Right lobe of liver (tissue), 6 donors: ENCODE results near the gene EPHA4. TPM values are rescaled to one million over a fixed set of nuclear protein-coding genes. Genes with fewer than 3 reads are reported as not detected.

Experiments
- ATAC-seq, 4 donors: fragments of 200-7000 bp; cut with Tn5 transposase; one replicate each; pipeline ENCODE4 v1.9.1; 2020; ENCODE audit warnings: mild to moderate bottlenecking in 4 of 4, moderate library complexity in 4 of 4
- DNase-seq, 3 donors: peaks; one replicate each; pipeline ENCODE4 v3.0.0-alpha.2; 2020
- H3K27ac ChIP-seq, 3 donors: fragments of 200-600 bp; one replicate each; pipeline ENCODE4 v1.8.0; 2022
- H3K27me3 ChIP-seq, 2 donors: fragments of 200-600 bp; one replicate each; pipeline ENCODE4 v1.8.0; 2022
- H3K36me3 ChIP-seq, 4 donors: fragments of 200-600 bp; sonication (generic) in 1 of 4; one replicate each; pipeline versions ENCODE4 v1.5.1 to v1.8.0; 2017 to 2022; ENCODE audit warnings: control low read depth in 1 of 4
- H3K4me1 ChIP-seq, 4 donors: fragments of 200-600 bp; sonication (generic) in 1 of 4; one replicate each; pipeline versions ENCODE4 v1.5.1 to v1.8.0; 2017 to 2022; ENCODE audit warnings: control low read depth in 1 of 4
- H3K4me3 ChIP-seq, 3 donors: fragments of 200-600 bp; one replicate each; pipeline ENCODE4 v1.8.0; 2022
- H3K9me3 ChIP-seq, 4 donors: fragments of 200-600 bp; sonication (generic) in 1 of 4; one replicate each; pipeline versions ENCODE4 v1.5.1 to v1.8.0; 2017 to 2022; ENCODE audit warnings: control low read depth in 1 of 4
- POLR2A ChIP-seq: fragments of 450-650 bp; IDR thresholded peaks from one replicate; pipeline ENCODE4 v1.6.1; 2017; ENCODE audit warnings: antibody characterized with exemption, mild to moderate bottlenecking
- WGBS: methylation state at CpG from one replicate; pipeline ENCODE4 v1.1.6; 2018; ENCODE audit warnings: low coverage, low lambda C conversion rate; ENCODE audit not compliant: insufficient coverage; ENCODE audit errors: missing lambda C conversion rate; 5-methylcytosine and 5-hydroxymethylcytosine counted together
- intact Hi-C, 2 donors: fragments of 100-400 bp; cut with DNase I; formaldehyde crosslinking; loops; one replicate each; pipeline versions ENCODE4 v1.11.2 to v1.14.1; 2022
- total RNA-seq, 6 experiments: library from RNA; depleted of rRNA in 2 of 6; stranded (reverse); fragments of >200 nt in 2 of 6; fragmentation: NEBNext Ultra II Directional in 3 of 6; extraction: Animal tissue kit (Norgen Biotek cat#: 25700) in 3 of 6; gene quantifications; one replicate each; pipeline versions ENCODE4 v1.1.0 to v1.2.4, GENCODE V29; 2016 to 2023
- TF ChIP-seq, protein P1 (sequence below), 4 donors: fragments of 200-600 bp in 3 of 4; fragments of 450-650 bp in 1 of 4; IDR thresholded peaks; one replicate each; pipeline versions ENCODE4 v1.5.1 to v1.8.0; 2016 to 2022; ENCODE audit warnings: antibody characterized with exemption in 4 of 4, mild to moderate bottlenecking in 2 of 4
- donor health status: DM: no; HTN: yes; CAD: no.
- donor health status: DM: no; HTN: no; CAD: no.
- donor health status: DM: no; HTN: no; CAD: no.
- donor health status: DM: no; HTN: yes; CAD: no.
- donor health status: DM: no; HTN: yes; CAD: no.

The EPHA4 gene
- total RNA-seq, 6 experiments from 2014 or later: 0.61 to 2.9 (median 1.0) TPM

DNA sequence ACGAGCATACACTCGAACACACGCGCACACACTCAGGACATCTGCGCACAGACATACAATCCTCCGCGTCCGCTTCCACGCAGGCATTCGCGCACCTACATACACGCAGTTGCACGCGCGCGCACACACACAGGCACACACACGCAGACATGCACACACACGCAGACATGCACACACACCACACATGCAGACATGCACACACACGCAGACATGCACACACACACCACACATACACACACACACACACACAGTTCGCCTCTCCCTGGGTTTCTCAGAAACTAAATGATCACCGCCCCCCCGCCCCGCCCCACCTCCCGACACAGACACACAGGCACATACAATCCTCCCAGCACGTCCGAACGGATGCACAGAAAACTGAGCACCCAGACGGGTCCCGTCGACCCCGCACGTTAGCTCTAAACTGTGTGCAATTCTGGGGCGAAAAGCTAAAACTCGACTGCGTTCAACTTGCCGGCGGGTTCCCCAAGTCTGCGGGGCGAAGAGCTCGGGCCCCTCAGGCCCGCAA, 1.0 kb downstream of the EPHA4 start:
- DNase-seq (no peak), ATAC-seq (no peak)
- 3% methylated on average over 6 of the region's 41 CpGs for WGBS
- peaks cover 0 to 20% (median 2%) of the 10 kb centered on the region in 4 donors for H3K4me1 ChIP-seq
- peak overlapping the region; percentile 49 to 65 (median 61) for H3K4me3 ChIP-seq
- no peaks in the 10 kb centered on the region for H3K9me3 ChIP-seq
- peaks cover 3 to 24% of the 10 kb centered on the region in 2 donors for H3K27me3 ChIP-seq
- intact Hi-C loops: loop anchor here (10.0 kb wide), 1 partner anchor 886 kb away; no protein-coding TSS in a partner anchor
- no peak overlapping the region for H3K27ac ChIP-seq
- no peaks in the 10 kb centered on the region for H3K36me3 ChIP-seq
- TF ChIP-seq, protein P1, sequence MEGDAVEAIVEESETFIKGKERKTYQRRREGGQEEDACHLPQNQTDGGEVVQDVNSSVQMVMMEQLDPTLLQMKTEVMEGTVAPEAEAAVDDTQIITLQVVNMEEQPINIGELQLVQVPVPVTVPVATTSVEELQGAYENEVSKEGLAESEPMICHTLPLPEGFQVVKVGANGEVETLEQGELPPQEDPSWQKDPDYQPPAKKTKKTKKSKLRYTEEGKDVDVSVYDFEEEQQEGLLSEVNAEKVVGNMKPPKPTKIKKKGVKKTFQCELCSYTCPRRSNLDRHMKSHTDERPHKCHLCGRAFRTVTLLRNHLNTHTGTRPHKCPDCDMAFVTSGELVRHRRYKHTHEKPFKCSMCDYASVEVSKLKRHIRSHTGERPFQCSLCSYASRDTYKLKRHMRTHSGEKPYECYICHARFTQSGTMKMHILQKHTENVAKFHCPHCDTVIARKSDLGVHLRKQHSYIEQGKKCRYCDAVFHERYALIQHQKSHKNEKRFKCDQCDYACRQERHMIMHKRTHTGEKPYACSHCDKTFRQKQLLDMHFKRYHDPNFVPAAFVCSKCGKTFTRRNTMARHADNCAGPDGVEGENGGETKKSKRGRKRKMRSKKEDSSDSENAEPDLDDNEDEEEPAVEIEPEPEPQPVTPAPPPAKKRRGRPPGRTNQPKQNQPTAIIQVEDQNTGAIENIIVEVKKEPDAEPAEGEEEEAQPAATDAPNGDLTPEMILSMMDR (IDR thresholded peaks at IDR 0.05): no peak
- TF ChIP-seq POLR2A: no peak

DNA sequence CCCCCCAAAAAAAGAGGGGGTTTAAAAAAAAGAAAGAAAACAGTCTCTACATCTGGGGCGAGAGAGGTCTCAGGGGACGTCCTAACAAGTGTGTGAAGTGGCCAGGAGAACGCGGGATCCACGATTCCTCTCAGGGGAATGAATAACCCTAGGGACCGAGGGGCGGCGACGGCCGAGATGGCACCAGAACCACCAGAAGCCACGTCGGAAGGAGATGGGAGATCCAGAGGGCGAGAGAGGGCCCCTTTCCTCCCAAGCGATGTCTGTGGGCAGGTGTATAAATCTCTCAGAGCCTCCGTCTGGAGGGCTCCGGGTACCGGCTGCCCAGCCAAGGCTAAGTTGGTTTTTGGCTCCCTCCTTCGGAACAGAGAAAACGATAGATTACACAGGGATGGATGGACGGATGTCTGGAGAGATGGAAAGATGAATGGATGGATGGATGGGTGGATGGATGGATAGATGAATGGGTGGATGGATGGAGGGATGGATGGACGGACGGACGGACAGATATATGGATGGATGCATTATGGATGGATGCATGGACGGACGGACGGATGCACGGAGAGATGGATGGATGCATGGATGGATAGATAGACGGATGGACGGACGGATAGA, 1.7 kb downstream of the EPHA4 start:
- H3K9me3 ChIP-seq: no peaks in the 10 kb centered on the region
- peaks cover 0 to 20% (median 2%) of the 10 kb centered on the region in 4 donors for H3K4me1 ChIP-seq
- intact Hi-C loops: loop anchor here (10.0 kb wide), 1 partner anchor 886 kb away; no protein-coding TSS in a partner anchor
- peaks cover 3 to 24% of the 10 kb centered on the region in 2 donors for H3K27me3 ChIP-seq
- no peaks in the 10 kb centered on the region for H3K36me3 ChIP-seq
- no peak overlapping the region for H3K27ac ChIP-seq
- 9% methylated on average over 30 of the region's 30 CpGs for WGBS
- H3K4me3 ChIP-seq: no peak overlapping the region
- ATAC-seq (no peak), DNase-seq (no peak)
- TF ChIP-seq POLR2A: no peak
- TF ChIP-seq, protein P1 (IDR thresholded peaks at IDR 0.05): no peak

DNA sequence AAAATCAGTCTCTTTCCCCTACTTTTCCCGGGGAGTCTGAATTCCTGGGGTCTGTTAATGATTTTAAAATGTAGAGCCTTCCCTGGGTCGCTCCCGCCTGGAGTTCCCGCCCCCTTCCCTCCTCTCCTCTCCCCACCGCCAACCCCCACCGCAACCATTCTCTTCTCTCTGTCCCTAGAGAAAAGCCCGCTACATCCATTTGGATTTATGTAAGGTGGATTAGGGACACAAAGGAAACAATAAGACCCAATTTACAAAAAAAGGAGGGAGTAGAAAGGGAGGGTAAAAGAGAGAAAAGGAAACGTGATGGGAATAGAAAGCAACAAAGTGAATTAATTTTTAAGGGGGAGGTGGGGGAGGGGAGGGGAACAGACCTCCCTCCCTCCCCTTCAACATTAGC, 2.2 kb downstream of the EPHA4 start:
- H3K27ac ChIP-seq: no peak overlapping the region
- ATAC-seq (no peak), DNase-seq (no peak)
- H3K27me3 ChIP-seq: peaks cover 3 to 24% of the 10 kb centered on the region in 2 donors
- peaks cover 0 to 20% (median 2%) of the 10 kb centered on the region in 4 donors for H3K4me1 ChIP-seq
- no peak for TF ChIP-seq POLR2A
- TF ChIP-seq, protein P1 (IDR thresholded peaks at IDR 0.05): no peak
- 7% methylated on average over 8 of the region's 8 CpGs for WGBS
- intact Hi-C loops: loop anchor here (10.0 kb wide), 1 partner anchor 885 kb away; no protein-coding TSS in a partner anchor
- H3K9me3 ChIP-seq: no peaks in the 10 kb centered on the region
- H3K4me3 ChIP-seq: no peak overlapping the region
- H3K36me3 ChIP-seq: no peaks in the 10 kb centered on the region

DNA sequence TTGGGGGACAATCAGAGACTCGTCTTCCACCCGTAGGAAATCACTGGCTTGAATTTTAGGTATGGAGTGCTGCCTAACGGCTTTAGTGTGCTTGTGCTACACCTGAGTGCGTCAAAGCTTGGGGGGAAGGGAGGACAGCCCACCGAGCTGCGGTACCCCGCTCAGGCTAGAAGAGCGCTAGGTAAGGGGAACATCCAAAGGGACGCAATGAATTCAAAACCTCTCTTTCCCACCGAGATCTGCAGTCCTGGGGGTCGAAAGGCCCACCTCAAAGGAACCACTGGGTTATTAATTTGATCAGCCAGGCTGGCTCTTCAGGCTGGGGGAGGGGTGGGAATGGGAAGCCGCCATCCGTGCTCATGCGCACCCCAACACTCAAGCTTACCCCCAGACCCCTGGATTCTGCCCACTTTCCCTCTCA, 2.7 kb downstream of the EPHA4 start:
- Histone ChIP-seq H3K4me3 (no peak overlapping the region), H3K27me3 (peaks cover 3 to 24% of the 10 kb centered on the region in 2 donors), H3K36me3 (no peaks in the 10 kb centered on the region), H3K9me3 (no peaks in the 10 kb centered on the region), H3K4me1 (peaks cover 0 to 20% (median 2%) of the 10 kb centered on the region in 4 donors), H3K27ac (no peak overlapping the region)
- TF ChIP-seq POLR2A: no peak
- TF ChIP-seq, protein P1 (IDR thresholded peaks at IDR 0.05): no peak
- DNase-seq (no peak), ATAC-seq (no peak)
- 35% methylated on average over 3 of the region's 14 CpGs for WGBS
- intact Hi-C loops: no loop called here
